GM19023 (cell line): ENCODE data around the gene CXCL1.

Experiments used
- ATAC-seq: cut with Tn5 transposase; IDR thresholded peaks from one replicate; pipeline ENCODE4 v1.9.1; 2021; ENCODE audit warnings: mild to moderate bottlenecking, moderate library complexity; ENCODE audit not compliant: unreplicated experiment

Gene CXCL1

DNA sequence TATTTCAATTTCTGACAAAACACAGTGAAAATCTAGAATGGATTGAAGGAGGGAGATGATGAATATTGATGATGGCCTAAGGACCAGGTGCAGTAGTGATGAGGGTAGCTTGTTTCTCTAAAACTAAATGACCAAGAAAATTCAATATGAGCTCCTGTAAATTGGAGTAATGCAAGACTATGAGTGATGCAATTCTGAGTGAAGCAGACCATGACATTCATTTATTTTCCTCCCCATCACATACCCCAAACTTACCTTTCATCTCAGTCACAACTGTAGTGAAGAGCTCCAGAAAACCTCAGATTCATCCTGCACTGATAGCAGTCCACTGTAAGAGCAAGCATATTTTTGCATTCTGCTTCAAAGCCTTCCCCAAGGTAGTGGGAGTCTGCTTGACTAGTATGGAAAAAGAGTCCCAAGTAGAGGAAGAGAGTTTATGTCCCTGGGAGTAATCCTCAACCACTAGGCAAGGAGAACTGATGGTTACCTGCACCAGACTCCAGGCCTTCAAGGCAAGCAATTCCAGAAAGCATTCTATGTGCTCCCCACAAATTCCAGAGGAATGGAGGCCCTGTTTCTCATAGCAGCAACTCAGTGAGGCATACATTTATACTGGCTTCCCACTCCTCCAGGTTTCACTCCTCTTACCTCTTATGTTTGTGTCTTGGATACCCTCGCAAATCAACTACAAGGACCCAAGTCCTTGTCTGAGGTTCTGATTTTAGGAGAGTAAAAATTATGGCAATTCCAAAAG lies 47.2 kb downstream of the CXCL1 start:
- no peak for ATAC-seq

DNA sequence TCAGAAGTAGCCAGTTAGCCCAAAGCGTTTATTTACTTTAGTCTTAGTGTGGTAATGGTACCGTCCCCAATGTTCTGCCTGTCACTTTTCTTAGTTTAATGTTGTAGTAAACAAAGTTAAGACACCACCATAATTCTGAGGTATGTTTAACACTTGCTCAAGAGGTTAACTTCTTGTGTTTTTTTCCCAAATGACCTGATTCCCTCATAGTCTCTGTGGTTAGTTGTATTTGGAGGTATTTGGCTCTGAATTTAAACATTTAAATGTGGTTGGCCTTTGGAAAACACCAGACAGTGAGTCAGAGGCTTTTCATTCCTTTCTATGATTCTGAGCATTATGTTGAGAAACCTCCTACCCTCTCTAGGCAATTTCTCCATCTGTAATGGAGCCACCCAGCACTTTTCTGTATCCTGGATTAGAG lies 47.9 kb downstream of the CXCL1 start:
- ATAC-seq: no peak

DNA sequence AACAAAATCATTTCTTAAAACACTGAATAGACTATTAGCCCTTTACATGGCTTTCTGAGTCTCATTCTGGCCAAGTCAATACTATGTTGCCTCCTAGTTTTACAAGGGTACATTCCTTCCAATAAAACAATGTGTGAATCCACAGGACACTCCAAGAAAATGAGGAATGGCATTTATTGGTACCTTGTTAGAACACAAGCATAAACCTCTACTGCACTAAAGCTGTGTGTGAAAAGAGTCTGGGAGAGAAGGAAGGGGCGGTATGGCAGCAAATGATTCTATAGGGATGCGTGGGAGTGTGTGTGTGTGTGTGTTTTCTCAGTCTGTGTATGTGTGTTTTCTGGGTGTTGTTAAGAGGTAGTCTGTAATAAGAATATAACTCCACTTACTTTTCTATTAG lies 48.9 kb downstream of the CXCL1 start:
- ATAC-seq: no peak

DNA sequence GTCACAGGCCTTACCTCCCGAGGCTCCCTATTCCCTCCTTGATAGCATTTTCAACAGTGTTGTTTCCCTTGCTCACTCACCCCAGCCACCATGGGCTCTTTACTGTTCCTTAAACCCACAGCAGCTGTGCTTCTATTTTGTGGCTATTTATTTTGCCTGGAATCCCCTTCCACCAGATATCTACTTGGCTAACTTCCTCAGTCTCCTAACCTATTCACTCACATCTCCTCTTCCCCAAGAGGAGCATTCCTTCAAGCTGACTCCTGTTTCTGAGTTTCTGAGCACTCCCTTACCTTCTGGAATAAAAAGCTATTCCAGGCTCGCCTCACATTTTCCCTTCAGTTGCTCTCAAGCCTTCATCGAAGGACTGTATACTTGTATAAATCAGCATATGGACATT lies 50.5 kb downstream of the CXCL1 start:
- ATAC-seq: no peak
